H9 (cell line): ENCODE measurements around the gene KLHL5. TPM values are rescaled to one million over a fixed set of nuclear protein-coding genes. Genes with fewer than 3 reads are reported as not detected.
A peak's percentile ranks its signal among the peaks of the same experiment; 100 is the strongest.

ENCODE experiments used
- DNase-seq: peaks from one replicate; pipeline ENCODE4 v3.0.0-alpha.2; 2017
- H2AFZ ChIP-seq: one replicate; pipeline ENCODE4 v1.6.1; 2013; ENCODE audit warnings: mild to moderate bottlenecking, low read length, control low read depth, moderate library complexity
- H2AK5ac ChIP-seq: 2 replicates; pipeline ENCODE4 v1.6.1; 2013; ENCODE audit warnings: low read length, control low read depth, mixed read lengths; ENCODE audit not compliant: insufficient read length
- H2BK120ac ChIP-seq: one replicate; pipeline ENCODE4 v1.6.1; 2013; ENCODE audit warnings: low read depth, mild to moderate bottlenecking, low read length, control low read depth, inconsistent platforms; ENCODE audit not compliant: poor library complexity, severe bottlenecking
- H2BK12ac ChIP-seq: 2 replicates; pipeline ENCODE4 v1.6.1; 2013; ENCODE audit warnings: low read length, control low read depth, mixed read lengths, low read depth; ENCODE audit not compliant: insufficient read length
- H2BK15ac ChIP-seq: 2 replicates; pipeline ENCODE4 v1.6.1; 2013; ENCODE audit warnings: low read depth, low read length, control low read depth
- H2BK20ac ChIP-seq: one replicate; pipeline ENCODE4 v1.6.1; 2013; ENCODE audit warnings: low read depth, mild to moderate bottlenecking, low read length, control low read depth, inconsistent platforms; ENCODE audit not compliant: poor library complexity, severe bottlenecking
- H2BK5ac ChIP-seq: 2 replicates; pipeline ENCODE4 v1.6.1; 2013; ENCODE audit warnings: low read length, control low read depth, mixed read lengths; ENCODE audit not compliant: insufficient read length
- H3K14ac ChIP-seq: 2 replicates; pipeline ENCODE4 v1.6.1; 2013; ENCODE audit warnings: low read length, control low read depth; ENCODE audit not compliant: insufficient read depth
- H3K18ac ChIP-seq: 2 replicates; pipeline ENCODE4 v1.6.1; 2013; ENCODE audit warnings: low read depth, mild to moderate bottlenecking, mixed read lengths, low read length, control low read depth; ENCODE audit not compliant: insufficient read length
- H3K23ac ChIP-seq: 2 replicates; pipeline ENCODE4 v1.6.1; 2013; ENCODE audit warnings: low read length, control low read depth, mixed read lengths, low read depth; ENCODE audit not compliant: insufficient read length
- H3K23me2 ChIP-seq: 2 replicates; pipeline ENCODE4 v1.6.1; 2013; ENCODE audit warnings: low read depth, mild to moderate bottlenecking, mixed read lengths, low read length, control low read depth; ENCODE audit not compliant: insufficient read length, poor library complexity, severe bottlenecking
- H3K27ac ChIP-seq: 2 replicates; pipeline ENCODE4 v1.5.1; 2013; ENCODE audit warnings: low read length, control low read depth, mixed read lengths, low read depth; ENCODE audit not compliant: insufficient read length
- H3K27me3 ChIP-seq: 2 replicates; pipeline ENCODE4 v1.6.1; 2013; ENCODE audit warnings: low read length, control low read depth, inconsistent platforms; ENCODE audit not compliant: insufficient read depth
- H3K4ac ChIP-seq: 2 replicates; pipeline ENCODE4 v1.6.1; 2013; ENCODE audit warnings: low read depth, mild to moderate bottlenecking, control low read depth, inconsistent platforms, low read length, moderate library complexity
- H3K4me1 ChIP-seq: 2 replicates; pipeline ENCODE4 v1.6.1; 2013; ENCODE audit warnings: low read length, control low read depth, inconsistent platforms; ENCODE audit not compliant: insufficient read depth
- H3K4me2 ChIP-seq: 2 replicates; pipeline ENCODE4 v1.6.1; 2013; ENCODE audit warnings: low read length, control low read depth, mixed read lengths; ENCODE audit not compliant: insufficient read length, insufficient read depth
- H3K56ac ChIP-seq: 2 replicates; pipeline ENCODE4 v1.6.1; 2013; ENCODE audit warnings: low read depth, mild to moderate bottlenecking, mixed read lengths, low read length, control low read depth; ENCODE audit not compliant: insufficient read length
- H3K79me1 ChIP-seq: 2 replicates; pipeline ENCODE4 v1.6.1; 2013; ENCODE audit warnings: low read depth, mild to moderate bottlenecking, moderate library complexity, low read length, control low read depth, inconsistent platforms; ENCODE audit not compliant: insufficient read depth, poor library complexity, severe bottlenecking
- H3K79me2 ChIP-seq: 2 replicates; pipeline ENCODE4 v1.6.1; 2013; ENCODE audit warnings: low read length, control low read depth, inconsistent platforms; ENCODE audit not compliant: insufficient read depth
- H3K9ac ChIP-seq: 2 replicates; pipeline ENCODE4 v1.6.1; 2013; ENCODE audit warnings: low read length, control low read depth, mixed read lengths; ENCODE audit not compliant: insufficient read length; ENCODE audit errors: extremely low read depth
- H3K9me3 ChIP-seq: one replicate; pipeline ENCODE4 v1.6.1; 2013; ENCODE audit warnings: low read depth, low read length, inconsistent platforms; ENCODE audit not compliant: control insufficient read depth
- H3T11ph ChIP-seq: one replicate; pipeline ENCODE4 v1.6.1; 2013; ENCODE audit warnings: mild to moderate bottlenecking, low read length, control low read depth, inconsistent platforms
- H4K20me1 ChIP-seq: one replicate; pipeline ENCODE4 v1.6.1; 2013; ENCODE audit not compliant: control insufficient read depth, insufficient read length, insufficient read depth
- H4K5ac ChIP-seq: 2 replicates; pipeline ENCODE4 v1.6.1; 2013; ENCODE audit warnings: low read depth, mild to moderate bottlenecking, mixed read lengths, low read length, control low read depth; ENCODE audit not compliant: insufficient read length
- H4K8ac ChIP-seq: replicated peaks from 2 replicates; pipeline ENCODE4 v1.6.1; 2013; ENCODE audit warnings: low read length, control low read depth, mixed read lengths, low read depth; ENCODE audit not compliant: insufficient read length
- H4K91ac ChIP-seq: 2 replicates; pipeline ENCODE4 v1.6.1; 2013; ENCODE audit warnings: low read depth, mild to moderate bottlenecking, moderate library complexity, mixed read lengths, low read length, control low read depth; ENCODE audit not compliant: insufficient read length
- H3K27ac Mint-ChIP-seq, 3 experiments: 2 replicates in 2 of 3; 3 replicates in 1 of 3; pipeline ENCODE4 v1.8.0; 2020 to 2021; ENCODE audit warnings: mixed read lengths in 3 of 3, mild to moderate bottlenecking in 1 of 3, moderate library complexity in 1 of 3
- H3K27me3 Mint-ChIP-seq: 2 replicates; pipeline ENCODE4 v1.8.0; 2021; ENCODE audit warnings: low read depth, mild to moderate bottlenecking, moderate library complexity, mixed read lengths
- H3K36me3 Mint-ChIP-seq, 3 experiments: 2 replicates in 2 of 3; 3 replicates in 1 of 3; pipeline ENCODE4 v1.8.0; 2020 to 2021; ENCODE audit warnings: low read depth in 3 of 3, mixed read lengths in 3 of 3; ENCODE audit not compliant: insufficient read depth in 1 of 3
- H3K4me1 Mint-ChIP-seq, 2 experiments: 2 replicates each; pipeline ENCODE4 v1.8.0; 2020; ENCODE audit warnings: mixed read lengths in 2 of 2
- H3K4me3 Mint-ChIP-seq, 2 experiments: 2 replicates in 1 of 2; 3 replicates in 1 of 2; pipeline ENCODE4 v1.8.0; 2020 to 2021; ENCODE audit warnings: mild to moderate bottlenecking in 2 of 2, mixed read lengths in 2 of 2, moderate library complexity in 1 of 2
- H3K9me3 Mint-ChIP-seq, 2 experiments: 2 replicates in 1 of 2; 3 replicates in 1 of 2; pipeline ENCODE4 v1.8.0; 2020; ENCODE audit warnings: mild to moderate bottlenecking in 2 of 2, mixed read lengths in 2 of 2, moderate library complexity in 1 of 2
- CTCF ChIP-seq: fragments of 200-600 bp; sonication (generic); conservative IDR thresholded peaks from 3 replicates; pipeline ENCODE4 v1.8.0; 2021; ENCODE audit warnings: antibody characterized with exemption, mild to moderate bottlenecking
- WGBS: extraction: QIAGEN DNeasy Blood & Tissue Kit; methylation state at CpG from one replicate; pipeline ENCODE4 v1.1.7; 2013; ENCODE audit warnings: missing lambda C conversion rate, low lambda C conversion rate, mixed read lengths; ENCODE audit not compliant: insufficient read length; ENCODE audit errors: extremely low coverage; 5-methylcytosine and 5-hydroxymethylcytosine counted together
- total RNA-seq: library from RNA; stranded (reverse); gene quantifications from 2 replicates; pipeline ENCODE4 v1.2.1, GENCODE V29; 2021

The KLHL5 gene
- total RNA-seq, 1 experiment from 2014 or later: 16.8 TPM

GRCh38 chr4:39037941-39038340 lies 24.1 kb upstream of the KLHL5 start:
- no peak overlapping the region for H2BK20ac ChIP-seq
- Mint-ChIP-seq H3K4me1 (peaks cover 12 to 13% of the 10 kb centered on the region in 2 experiments), H3K36me3 (no peaks in the 10 kb centered on the region), H3K27ac (peak overlapping the region in 1 of 3 experiments; percentile 41; a peak in 2 of 7 replicates), H3K9me3 (no peaks in the 10 kb centered on the region), H3K4me3 (no peak overlapping the region), H3K27me3 (no peaks in the 10 kb centered on the region)
- H3K79me1 ChIP-seq: no peaks in the 10 kb centered on the region
- no peak overlapping the region for H2BK12ac ChIP-seq
- WGBS: no CpG with 5 or more reads among the region's 3 CpGs
- H4K20me1 ChIP-seq: no peaks in the 10 kb centered on the region
- H4K91ac ChIP-seq: no peak overlapping the region
- no peak for DNase-seq
- H3K27me3 ChIP-seq: no peaks in the 10 kb centered on the region
- no peaks in the 10 kb centered on the region for H3K23me2 ChIP-seq
- H3K4ac ChIP-seq: no peak overlapping the region
- no peak overlapping the region for H3K4me2 ChIP-seq
- no peak overlapping the region for H2AK5ac ChIP-seq
- no peak overlapping the region for H2BK15ac ChIP-seq
- H3K9ac ChIP-seq: no peak overlapping the region
- H3K56ac ChIP-seq: no peak overlapping the region
- no peaks in the 10 kb centered on the region for H3K9me3 ChIP-seq
- no peak for TF ChIP-seq CTCF
- H3K27ac ChIP-seq: no peak overlapping the region
- no peak overlapping the region for H2BK120ac ChIP-seq
- H4K5ac ChIP-seq: no peak overlapping the region
- no peaks in the 10 kb centered on the region for H3K79me2 ChIP-seq
- H3K14ac ChIP-seq: no peak overlapping the region
- H3K4me1 ChIP-seq: peaks cover 2% of the 10 kb centered on the region; the same call in 1 of the 2 replicates
- no peak overlapping the region for H3T11ph ChIP-seq
- H3K23ac ChIP-seq: no peak overlapping the region
- H2AFZ ChIP-seq: no peak overlapping the region
- no peak overlapping the region for H3K18ac ChIP-seq
- H2BK5ac ChIP-seq: no peak overlapping the region
- H4K8ac ChIP-seq: no peak overlapping the region
